AG09309 (cell line): ENCODE results near the gene MATK.

ENCODE experiments used
- DNase-seq: peaks from one replicate; pipeline ENCODE4 v3.0.0-alpha.2; 2010; ENCODE audit warnings: low read depth
- H3K4me3 ChIP-seq: 2 replicates; pipeline ENCODE4 v1.5.1; 2011; ENCODE audit warnings: mild to moderate bottlenecking, low read depth, low read length, moderate library complexity; ENCODE audit not compliant: control insufficient read depth
- CTCF ChIP-seq: IDR thresholded peaks from 2 replicates; pipeline ENCODE4 v1.5.1; 2011; ENCODE audit warnings: mild to moderate bottlenecking, low read depth, low read length, inconsistent platforms; ENCODE audit not compliant: insufficient read depth, control insufficient read depth; ENCODE audit errors: missing control alignments

Gene MATK

GRCh38 chr19:3808420-3809143, 22.4 kb upstream of the MATK start:
- TF ChIP-seq CTCF: no peak
- H3K4me3 ChIP-seq: no peak overlapping the region
- no peak for DNase-seq

- DNase-seq: no peak
- TF ChIP-seq CTCF: no peak
- no peak overlapping the region for H3K4me3 ChIP-seq
These were observed 21.6 kb upstream of the MATK start for GRCh38 chr19:3807574-3808354.

- no peak overlapping the region for H3K4me3 ChIP-seq
- TF ChIP-seq CTCF: no peak
- DNase-seq: no peak
These were observed 20.9 kb upstream of the MATK start for GRCh38 chr19:3807131-3807480.

GRCh38 chr19:3805859-3806258, 19.7 kb upstream of the MATK start:
- H3K4me3 ChIP-seq: no peak overlapping the region
- no peak for TF ChIP-seq CTCF
- no peak for DNase-seq

GRCh38 chr19:3804429-3804828, 18.2 kb upstream of the MATK start:
- no peak for DNase-seq
- no peak overlapping the region for H3K4me3 ChIP-seq
- TF ChIP-seq CTCF: no peak

GRCh38 chr19:3803986-3804385, 17.8 kb upstream of the MATK start:
- no peak for TF ChIP-seq CTCF
- DNase-seq: no peak
- no peak overlapping the region for H3K4me3 ChIP-seq
